Raji (cell line): Measurements from ENCODE around the gene RCOR1.

ENCODE experiments used
- POLR2A ChIP-seq: IDR thresholded peaks from 2 replicates; pipeline ENCODE4 v1.6.1; 2011; ENCODE audit warnings: low read depth, low read length, control low read depth; ENCODE audit not compliant: insufficient read depth

Gene RCOR1

GRCh38 chr14:102668291-102668873 is 75.9 kb downstream of the RCOR1 start:
- TF ChIP-seq POLR2A = no peak

- no peak for TF ChIP-seq POLR2A
These were observed 79.0 kb downstream of the RCOR1 start for GRCh38 chr14:102671410-102671809.

- no peak for TF ChIP-seq POLR2A
These were observed 80.0 kb downstream of the RCOR1 start for GRCh38 chr14:102672410-102672960.

GRCh38 chr14:102675396-102675795 is 82.9 kb downstream of the RCOR1 start:
- TF ChIP-seq POLR2A = no peak

GRCh38 chr14:102678394-102678793 is 85.9 kb downstream of the RCOR1 start:
- TF ChIP-seq POLR2A = no peak

GRCh38 chr14:102683399-102684297 is 91.2 kb downstream of the RCOR1 start:
- no peak for TF ChIP-seq POLR2A

- TF ChIP-seq POLR2A = no peak
These were observed 91.8 kb downstream of the RCOR1 start for GRCh38 chr14:102684298-102684663.

- no peak for TF ChIP-seq POLR2A
These were observed 93.8 kb downstream of the RCOR1 start for GRCh38 chr14:102686196-102686801.

GRCh38 chr14:102688290-102688689 is 95.8 kb downstream of the RCOR1 start:
- TF ChIP-seq POLR2A = no peak

GRCh38 chr14:102690509-102691286 is 98.2 kb downstream of the RCOR1 start:
- TF ChIP-seq POLR2A = no peak

- TF ChIP-seq POLR2A = no peak
These were observed 99.3 kb downstream of the RCOR1 start for GRCh38 chr14:102691763-102692162.

GRCh38 chr14:102692334-102692733 is 99.9 kb downstream of the RCOR1 start:
- no peak for TF ChIP-seq POLR2A

- no peak for TF ChIP-seq POLR2A
These were observed 100.7 kb downstream of the RCOR1 start for GRCh38 chr14:102693006-102693755.

- TF ChIP-seq POLR2A = no peak
These were observed 102.2 kb downstream of the RCOR1 start for GRCh38 chr14:102694530-102695166.
